T-helper 22 cell (primary cell): Measurements from ENCODE around the gene MOSPD3.
"Not testable (repeated sequence)": the region's sequence is repeated elsewhere in the genome, so short reads cannot be mapped to it uniquely, and the experiment has no call there.

ENCODE experiments used
- DNase-seq: peaks from one replicate; pipeline ENCODE4 v3.0.0-alpha.2; 2020; ENCODE audit warnings: low read depth

MOSPD3 gene

GRCh38 chr7:100626530-100627237, 14.3 kb downstream of the MOSPD3 start:
- peak; percentile 77 for DNase-seq

GRCh38 chr7:100627238-100627549, 14.9 kb downstream of the MOSPD3 start:
- no peak for DNase-seq

- no peak for DNase-seq
These were observed 16.9 kb downstream of the MOSPD3 start for GRCh38 chr7:100629117-100629716.

- DNase-seq, result no peak
These were observed 17.7 kb downstream of the MOSPD3 start for GRCh38 chr7:100630066-100630465.

GRCh38 chr7:100632951-100633717, 20.8 kb downstream of the MOSPD3 start:
- peak; percentile 37 for DNase-seq

- DNase-seq, result no peak
These were observed 27.7 kb downstream of the MOSPD3 start for GRCh38 chr7:100639995-100640516.

GRCh38 chr7:100640517-100641440, 28.4 kb downstream of the MOSPD3 start:
- no peak for DNase-seq

GRCh38 chr7:100641463-100641859, 29.1 kb downstream of the MOSPD3 start, which contains the start of gene TFR2:
TSS of gene TFR2 (minus strand) at chr7:100641552. CDS start at chr7:100641509, 43 bp downstream.
- no peak for DNase-seq

- no peak for DNase-seq
These were observed 29.7 kb downstream of the MOSPD3 start for GRCh38 chr7:100641860-100642533.

- DNase-seq, result no peak
These were observed 30.2 kb downstream of the MOSPD3 start for GRCh38 chr7:100642534-100642907.

- DNase-seq, result no peak
These were observed 37.7 kb downstream of the MOSPD3 start for GRCh38 chr7:100649826-100650565.

- DNase-seq, result no peak
These were observed 42.8 kb downstream of the MOSPD3 start for GRCh38 chr7:100654908-100655831.

- no peak for DNase-seq
These were observed 43.8 kb downstream of the MOSPD3 start, which contains the start of gene ACTL6B for GRCh38 chr7:100655908-100656674. TSS of gene ACTL6B (minus strand) at chr7:100656448. CDS start at chr7:100656354, 94 bp downstream.

GRCh38 chr7:100662194-100662776, 49.9 kb downstream of the MOSPD3 start:
- DNase-seq, result not testable (repeated sequence)
